ENCODE results near the gene PGGHG.
"Not testable (repeated sequence)": the region's sequence is repeated elsewhere in the genome, so short reads cannot be mapped to it uniquely, and the experiment has no call there.

PGGHG gene

DNA sequence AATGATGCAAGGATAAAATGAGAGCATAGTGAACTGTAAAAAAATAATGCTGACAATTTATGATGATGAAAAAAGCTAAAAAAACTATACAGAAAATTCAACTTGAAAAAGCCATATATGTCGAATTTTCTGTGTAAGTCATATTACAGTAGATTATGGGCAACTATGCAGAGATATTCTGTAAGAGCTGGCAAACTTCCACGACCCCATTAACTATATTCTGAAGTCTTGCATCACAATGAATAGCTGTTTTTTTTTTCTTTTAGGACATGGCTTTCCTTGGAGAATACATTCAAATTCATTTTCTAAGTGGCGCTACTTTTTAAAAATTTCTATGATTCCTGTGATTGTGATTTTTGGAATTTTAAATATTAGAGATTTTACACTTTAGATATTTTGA lies 33.8 kb upstream of the PGGHG start:
- Histone ChIP-seq H3K4me1 (ENCODE audit: control insufficient read depth, insufficient read depth, low read length) (no peaks in the 10 kb centered on the region), H3K4me2 (ENCODE audit: low read length) (no peak overlapping the region), H3K27me3 (ENCODE audit: control insufficient read depth, insufficient read depth, low read length) (peaks cover 12% of the 10 kb centered on the region), H3K4me3 (ENCODE audit: low read length) (no peak overlapping the region), H3K9ac (ENCODE audit: low read depth, low read length) (no peak overlapping the region), H3K9me3 (replicated peaks; ENCODE audit: low read length) (no peaks in the 10 kb centered on the region), H3K36me3 (ENCODE audit: insufficient read depth, low read length) (peaks cover 35% of the 10 kb centered on the region)

DNA sequence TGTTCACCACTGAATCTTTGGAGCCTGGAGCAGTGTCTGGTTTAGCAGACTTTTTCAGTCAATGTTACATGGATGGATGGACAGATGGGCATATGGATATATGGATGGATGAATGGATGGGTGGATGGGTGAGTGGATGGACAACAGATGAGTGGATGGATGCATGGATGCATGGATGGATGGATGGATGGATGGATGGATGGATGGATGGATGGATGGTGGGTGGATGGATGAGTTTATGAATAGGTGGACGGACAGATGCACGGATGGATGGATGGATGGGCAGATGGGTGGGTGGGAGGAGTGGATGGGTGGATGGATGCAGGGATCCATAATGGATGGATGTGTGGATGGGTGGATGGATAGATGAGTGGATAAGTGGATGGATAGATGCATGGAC lies 33.1 kb upstream of the PGGHG start:
- no peak overlapping the region for H3K9ac ChIP-seq (ENCODE audit: low read depth, low read length)
- H3K9me3 ChIP-seq (replicated peaks; ENCODE audit: low read length) = no peaks in the 10 kb centered on the region
- H3K36me3 ChIP-seq (ENCODE audit: insufficient read depth, low read length) = peaks cover 28% of the 10 kb centered on the region
- H3K4me3 ChIP-seq (ENCODE audit: low read length) = no peak overlapping the region
- no peak overlapping the region for H3K4me2 ChIP-seq (ENCODE audit: low read length)
- no peaks in the 10 kb centered on the region for H3K4me1 ChIP-seq (ENCODE audit: control insufficient read depth, insufficient read depth, low read length)
- H3K27me3 ChIP-seq (ENCODE audit: control insufficient read depth, insufficient read depth, low read length) = peaks cover 12% of the 10 kb centered on the region

DNA sequence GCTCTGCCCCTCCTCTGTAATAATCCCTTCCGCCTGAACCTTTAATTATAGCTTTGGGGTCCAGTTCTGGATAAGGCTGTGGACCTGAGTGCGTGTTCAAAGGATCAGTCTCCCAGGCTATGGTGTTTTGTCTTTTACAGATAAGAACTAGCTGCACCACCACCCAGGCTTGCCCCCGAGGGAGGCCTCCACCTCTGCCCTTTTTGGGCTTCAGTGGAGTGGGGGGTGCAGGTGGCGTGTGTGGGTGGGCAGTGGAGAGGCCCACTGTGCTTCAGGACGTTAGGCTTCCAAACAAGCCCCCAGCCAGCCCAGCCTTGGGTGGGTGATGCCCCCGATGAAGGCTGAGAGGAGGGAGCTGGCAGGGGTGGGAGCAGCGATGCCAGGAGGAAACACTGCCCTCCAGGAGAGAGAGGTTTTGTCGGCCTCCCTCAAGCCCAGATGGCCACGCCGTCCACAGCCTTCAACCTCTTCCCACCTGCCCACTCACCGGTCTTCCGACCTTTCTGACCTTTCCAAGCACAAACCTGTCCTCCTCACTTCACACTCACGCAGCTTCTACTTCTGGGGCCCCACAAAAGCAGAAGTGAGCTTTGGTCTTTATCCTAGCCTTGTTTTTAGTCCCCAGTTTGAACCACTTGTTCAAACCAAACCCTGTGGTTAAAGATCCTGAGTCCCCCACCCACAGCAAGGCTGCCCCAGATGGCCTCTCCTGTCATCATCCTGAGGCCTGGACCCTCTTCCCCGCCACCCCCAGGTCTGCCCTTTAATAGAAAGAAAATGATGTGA lies 31.8 kb upstream of the PGGHG start:
- Histone ChIP-seq H3K27me3 (ENCODE audit: control insufficient read depth, insufficient read depth, low read length) (peaks cover 12% of the 10 kb centered on the region), H3K4me1 (ENCODE audit: control insufficient read depth, insufficient read depth, low read length) (no peaks in the 10 kb centered on the region), H3K9ac (ENCODE audit: low read depth, low read length) (no peak overlapping the region), H3K9me3 (replicated peaks; ENCODE audit: low read length) (no peaks in the 10 kb centered on the region), H3K4me3 (ENCODE audit: low read length) (no peak overlapping the region), H3K4me2 (ENCODE audit: low read length) (no peak overlapping the region), H3K36me3 (ENCODE audit: insufficient read depth, low read length) (peaks cover 15% of the 10 kb centered on the region)

DNA sequence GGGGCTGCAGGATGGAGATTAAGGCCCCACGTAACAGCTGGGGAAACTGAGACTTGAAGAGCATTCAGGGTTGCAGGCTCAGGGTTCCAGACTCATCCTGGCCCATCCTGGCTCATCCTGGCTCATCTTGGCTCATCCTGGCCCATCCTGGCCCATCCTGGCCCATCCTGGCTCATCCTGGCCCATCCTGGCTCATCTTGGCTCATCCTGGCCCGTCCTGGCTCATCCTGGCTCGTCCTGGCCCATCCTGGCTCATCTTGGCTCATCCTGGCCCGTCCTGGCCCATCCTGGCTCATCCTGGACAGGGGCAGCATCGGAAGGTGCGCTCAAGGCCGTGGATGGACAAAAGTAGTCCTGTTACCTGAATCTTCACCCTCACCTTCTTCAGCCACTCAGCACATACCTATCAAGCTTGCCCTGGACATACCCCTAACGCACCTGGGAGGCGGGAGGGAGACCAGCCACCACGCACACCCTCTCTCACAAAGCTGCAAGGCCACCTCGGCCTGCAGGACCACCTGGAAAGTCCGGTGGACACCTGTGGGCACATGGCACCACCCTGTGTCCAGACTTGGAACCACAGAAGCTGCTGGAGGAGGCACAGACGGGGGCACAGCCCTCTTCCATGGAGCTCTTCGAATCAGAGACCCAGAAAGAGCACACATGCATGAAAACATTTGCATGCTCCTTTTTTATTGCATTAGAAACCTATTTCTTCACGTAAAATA lies 31.0 kb upstream of the PGGHG start:
- Histone ChIP-seq H3K4me1 (ENCODE audit: control insufficient read depth, insufficient read depth, low read length) (no peaks in the 10 kb centered on the region), H3K9me3 (replicated peaks; ENCODE audit: low read length) (no peaks in the 10 kb centered on the region), H3K27me3 (ENCODE audit: control insufficient read depth, insufficient read depth, low read length) (peaks cover 12% of the 10 kb centered on the region), H3K4me3 (ENCODE audit: low read length) (no peak overlapping the region), H3K9ac (ENCODE audit: low read depth, low read length) (no peak overlapping the region), H3K4me2 (ENCODE audit: low read length) (no peak overlapping the region), H3K36me3 (ENCODE audit: insufficient read depth, low read length) (peaks cover 7% of the 10 kb centered on the region)

DNA sequence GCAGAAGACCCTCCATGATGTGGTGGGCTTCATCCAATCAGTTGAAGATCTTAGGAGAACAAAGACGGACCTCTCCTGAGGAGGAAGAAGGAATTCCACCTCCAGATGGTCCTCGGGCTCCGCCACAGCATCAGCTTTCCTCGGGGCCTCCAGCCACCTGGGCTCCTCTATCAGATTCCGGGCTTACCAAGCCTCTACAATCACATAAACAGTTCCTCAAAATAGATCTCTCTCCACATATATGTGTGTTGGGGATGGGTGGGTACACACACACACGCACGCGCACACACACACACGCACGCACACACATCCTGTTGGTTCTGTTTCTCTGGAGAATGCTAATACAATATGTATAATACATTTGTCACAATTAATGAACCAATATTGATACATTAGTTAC lies 29.5 kb upstream of the PGGHG start:
- H3K9me3 ChIP-seq (replicated peaks; ENCODE audit: low read length) = no peaks in the 10 kb centered on the region
- no peak overlapping the region for H3K4me3 ChIP-seq (ENCODE audit: low read length)
- no peak overlapping the region for H3K9ac ChIP-seq (ENCODE audit: low read depth, low read length)
- no peaks in the 10 kb centered on the region for H3K4me1 ChIP-seq (ENCODE audit: control insufficient read depth, insufficient read depth, low read length)
- H3K36me3 ChIP-seq (ENCODE audit: insufficient read depth, low read length) = no peaks in the 10 kb centered on the region
- no peak overlapping the region for H3K4me2 ChIP-seq (ENCODE audit: low read length)
- peaks cover 12% of the 10 kb centered on the region for H3K27me3 ChIP-seq (ENCODE audit: control insufficient read depth, insufficient read depth, low read length)

DNA sequence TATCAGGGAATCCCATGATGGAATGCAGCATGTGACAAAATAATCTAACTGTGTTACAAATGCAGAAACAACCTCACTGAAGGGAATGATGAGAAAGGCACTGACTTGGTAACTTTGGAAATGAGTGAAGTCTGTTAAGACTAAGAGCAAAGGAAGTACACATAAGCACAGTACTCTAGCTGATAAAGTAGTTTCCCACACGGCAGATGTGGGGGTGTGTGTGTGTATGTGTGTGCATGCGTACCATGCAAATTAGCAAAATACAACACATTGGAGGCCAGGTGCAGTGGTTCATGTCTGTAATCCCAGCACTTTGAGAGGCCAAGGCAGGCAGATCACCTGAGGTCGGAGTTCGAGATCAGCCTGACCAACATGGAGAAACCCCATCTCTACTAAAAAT lies 27.3 kb upstream of the PGGHG start:
- no peaks in the 10 kb centered on the region for H3K36me3 ChIP-seq (ENCODE audit: insufficient read depth, low read length)
- no peak overlapping the region for H3K4me2 ChIP-seq (ENCODE audit: low read length)
- no peak overlapping the region for H3K9ac ChIP-seq (ENCODE audit: low read depth, low read length)
- no peaks in the 10 kb centered on the region for H3K4me1 ChIP-seq (ENCODE audit: control insufficient read depth, insufficient read depth, low read length)
- peaks cover 12% of the 10 kb centered on the region for H3K27me3 ChIP-seq (ENCODE audit: control insufficient read depth, insufficient read depth, low read length)
- no peak overlapping the region for H3K4me3 ChIP-seq (ENCODE audit: low read length)
- no peaks in the 10 kb centered on the region for H3K9me3 ChIP-seq (replicated peaks; ENCODE audit: low read length)

DNA sequence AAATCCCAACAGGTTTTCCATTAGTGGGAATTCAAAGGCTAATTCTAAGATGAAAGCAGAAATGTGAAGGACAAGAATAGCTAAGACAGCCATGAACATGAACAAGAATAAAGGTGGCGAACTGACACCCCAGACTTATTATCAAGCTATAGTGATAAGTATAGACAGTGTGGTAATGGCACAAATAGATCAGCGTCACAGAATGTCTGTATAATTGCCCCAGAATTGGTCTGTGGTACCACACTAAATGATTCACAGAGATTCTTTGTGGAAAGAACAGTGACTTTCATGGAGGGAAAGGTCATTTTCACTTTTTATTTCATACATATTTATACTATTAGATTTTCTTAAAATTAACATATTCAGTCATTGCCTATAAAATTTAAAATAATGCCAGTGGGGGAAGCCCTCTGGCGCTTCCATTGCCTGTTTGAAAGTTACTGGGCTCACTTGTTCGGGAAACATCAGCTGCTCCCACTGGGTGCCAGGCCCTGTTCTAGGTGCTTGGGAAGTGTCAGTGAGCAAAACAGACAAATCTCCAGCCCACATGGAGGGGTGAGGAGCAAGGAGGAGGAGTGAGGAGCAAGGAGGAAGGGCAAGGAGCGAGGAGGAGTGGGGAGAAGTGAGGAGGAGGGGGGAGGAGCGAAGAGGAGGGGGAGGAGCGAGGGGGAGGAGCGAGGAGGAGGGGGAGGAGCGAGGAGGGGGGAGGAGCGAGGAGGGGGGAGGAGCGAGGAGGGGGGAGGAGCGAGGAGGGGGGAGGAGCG lies 22.1 kb upstream of the PGGHG start:
- no peak overlapping the region for H3K4me3 ChIP-seq (ENCODE audit: low read length)
- H3K36me3 ChIP-seq (ENCODE audit: insufficient read depth, low read length) = no peaks in the 10 kb centered on the region
- no peak overlapping the region for H3K4me2 ChIP-seq (ENCODE audit: low read length)
- peaks cover 15% of the 10 kb centered on the region for H3K27me3 ChIP-seq (ENCODE audit: control insufficient read depth, insufficient read depth, low read length)
- no peak overlapping the region for H3K9ac ChIP-seq (ENCODE audit: low read depth, low read length)
- H3K9me3 ChIP-seq (replicated peaks; ENCODE audit: low read length) = no peaks in the 10 kb centered on the region
- no peaks in the 10 kb centered on the region for H3K4me1 ChIP-seq (ENCODE audit: control insufficient read depth, insufficient read depth, low read length)

DNA sequence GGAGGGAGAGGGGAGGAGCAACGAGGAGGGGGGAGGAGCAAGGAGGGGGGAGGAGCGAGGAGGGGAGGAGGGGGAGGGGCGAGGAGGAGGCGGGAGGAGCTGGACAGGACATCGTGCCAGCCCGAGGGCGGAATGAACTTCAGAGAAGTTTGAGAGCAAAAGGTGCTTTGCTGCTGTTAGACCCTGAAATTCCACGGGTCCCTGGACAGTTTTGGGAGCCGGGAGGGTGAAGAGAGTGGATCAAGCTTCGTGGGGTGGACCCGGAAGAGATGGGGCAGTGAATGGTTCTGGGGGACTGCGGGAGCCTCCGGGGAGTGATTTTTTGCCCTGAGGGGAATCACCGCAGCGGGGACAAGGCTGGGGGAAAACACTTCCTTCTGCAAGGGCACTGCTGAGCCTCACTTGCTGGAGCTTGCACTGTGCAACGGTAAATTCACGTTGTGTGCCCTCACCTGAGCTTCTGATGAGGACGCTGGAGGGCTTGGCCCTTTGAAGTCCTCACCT lies 21.4 kb upstream of the PGGHG start:
- Histone ChIP-seq H3K9ac (ENCODE audit: low read depth, low read length) (no peak overlapping the region), H3K4me1 (ENCODE audit: control insufficient read depth, insufficient read depth, low read length) (no peaks in the 10 kb centered on the region), H3K9me3 (replicated peaks; ENCODE audit: low read length) (no peaks in the 10 kb centered on the region), H3K4me3 (ENCODE audit: low read length) (no peak overlapping the region), H3K4me2 (ENCODE audit: low read length) (no peak overlapping the region), H3K36me3 (ENCODE audit: insufficient read depth, low read length) (no peaks in the 10 kb centered on the region), H3K27me3 (ENCODE audit: control insufficient read depth, insufficient read depth, low read length) (peaks cover 21% of the 10 kb centered on the region)

DNA sequence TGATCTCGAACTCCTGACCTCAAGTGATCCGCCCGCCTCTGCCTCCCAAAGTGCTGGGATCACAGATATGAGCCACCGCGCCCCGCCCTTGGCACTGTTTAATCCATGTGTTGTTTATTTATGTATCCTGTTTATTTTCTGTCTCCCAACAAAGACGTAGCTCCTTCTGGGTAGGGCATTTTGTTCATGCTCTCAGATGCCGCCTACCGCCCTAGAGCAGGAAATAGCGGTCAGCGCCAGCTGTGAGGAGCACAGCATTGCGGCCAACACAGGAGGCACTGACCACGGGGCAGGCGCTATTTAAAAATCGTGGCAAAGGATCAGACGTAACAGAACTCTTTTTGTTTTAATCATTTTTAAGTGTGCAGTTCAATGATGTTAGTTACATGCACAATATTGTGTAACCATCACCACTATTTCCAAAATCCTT lies 20.2 kb upstream of the PGGHG start:
- not testable (repeated sequence) for H3K36me3 ChIP-seq (ENCODE audit: insufficient read depth, low read length); H3K4me3 ChIP-seq (ENCODE audit: low read length); H3K4me1 ChIP-seq (ENCODE audit: control insufficient read depth, insufficient read depth, low read length); H3K9ac ChIP-seq (ENCODE audit: low read depth, low read length); H3K9me3 ChIP-seq (replicated peaks; ENCODE audit: low read length)
- Histone ChIP-seq H3K4me2 (ENCODE audit: low read length) (peak overlapping the region; percentile 48), H3K27me3 (ENCODE audit: control insufficient read depth, insufficient read depth, low read length) (peaks cover 32% of the 10 kb centered on the region)

DNA sequence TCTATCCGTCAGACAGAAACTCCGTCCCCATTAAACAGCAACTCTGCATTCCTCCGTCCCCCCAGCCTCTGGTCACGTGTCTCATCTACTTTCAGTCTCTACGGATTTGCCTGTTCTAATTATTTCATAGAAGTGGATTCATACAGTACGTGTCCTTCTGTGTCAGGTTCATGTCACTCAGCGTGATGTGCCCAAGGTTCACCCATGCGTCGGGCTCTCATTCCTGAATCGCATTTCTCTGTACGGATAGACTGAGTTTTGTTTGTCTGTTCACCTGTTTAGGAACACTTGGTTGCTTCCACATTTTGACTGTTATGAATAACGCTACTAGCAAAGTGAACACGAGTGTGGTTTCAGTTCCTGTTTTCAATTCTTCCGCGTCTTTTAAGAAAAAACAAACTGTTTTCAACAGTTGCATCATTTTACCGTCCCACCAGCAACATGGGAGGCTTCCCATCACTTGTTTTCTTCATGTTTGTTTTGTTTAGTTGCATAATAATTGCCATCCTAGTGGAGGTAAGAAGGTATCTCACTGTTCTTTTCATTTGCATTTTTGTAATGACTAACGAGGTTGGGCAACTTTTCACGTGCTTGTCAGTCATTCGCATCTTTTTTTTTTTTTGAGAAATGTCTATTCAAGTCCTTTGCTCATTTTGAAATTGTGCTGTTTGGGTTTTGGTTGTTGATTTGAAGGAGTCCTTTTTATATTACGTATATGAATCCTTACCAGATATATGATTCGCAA lies 19.6 kb upstream of the PGGHG start:
- Histone ChIP-seq H3K9me3 (replicated peaks; ENCODE audit: low read length) (no peaks in the 10 kb centered on the region), H3K4me3 (ENCODE audit: low read length) (no peak overlapping the region), H3K4me1 (ENCODE audit: control insufficient read depth, insufficient read depth, low read length) (no peaks in the 10 kb centered on the region), H3K36me3 (ENCODE audit: insufficient read depth, low read length) (no peaks in the 10 kb centered on the region), H3K9ac (ENCODE audit: low read depth, low read length) (no peak overlapping the region), H3K27me3 (ENCODE audit: control insufficient read depth, insufficient read depth, low read length) (peaks cover 38% of the 10 kb centered on the region), H3K4me2 (ENCODE audit: low read length) (peak overlapping the region; percentile 48)
